Measurements from ENCODE around the gene C16orf92. TPM values are rescaled to one million over a fixed set of nuclear protein-coding genes. Genes with fewer than 3 reads are reported as not detected.

The C16orf92 gene
- total RNA-seq, 4 donors from 2014 or later = not detected

DNA sequence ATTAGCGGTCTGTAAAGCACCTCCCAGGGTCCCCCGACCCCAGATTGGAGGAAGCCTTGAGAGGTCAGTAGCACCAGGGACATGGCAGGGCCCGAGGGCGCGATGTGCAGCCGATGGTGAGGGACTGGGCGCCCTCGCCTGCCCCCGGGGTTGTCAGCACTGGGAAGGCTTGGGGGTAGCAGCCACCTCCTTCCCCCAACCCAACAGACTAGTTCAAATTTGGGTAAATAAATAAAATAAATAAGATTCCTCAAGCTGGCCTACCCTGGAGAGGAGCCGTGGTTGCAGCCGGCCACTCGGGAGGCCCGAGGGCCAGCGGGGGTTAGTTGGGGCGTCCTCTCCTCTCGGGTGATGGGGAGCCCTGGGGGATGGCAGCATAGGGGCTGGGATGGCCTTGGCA is 1.5 kb downstream of the C16orf92 start:
- Histone ChIP-seq H3K36me3 (no peaks in the 10 kb centered on the region), H3K9me3 (no peaks in the 10 kb centered on the region), H3K27ac (no peak overlapping the region), H3K27me3 (no peaks in the 10 kb centered on the region), H3K4me1 (peaks cover 6 to 8% of the 10 kb centered on the region in 2 donors), H3K4me3 (replicated peaks in 1 of 3) (no peak overlapping the region)
- TF ChIP-seq POLR2A (IDR thresholded peaks at IDR 0.05) = no peak
- TF ChIP-seq, protein P1, sequence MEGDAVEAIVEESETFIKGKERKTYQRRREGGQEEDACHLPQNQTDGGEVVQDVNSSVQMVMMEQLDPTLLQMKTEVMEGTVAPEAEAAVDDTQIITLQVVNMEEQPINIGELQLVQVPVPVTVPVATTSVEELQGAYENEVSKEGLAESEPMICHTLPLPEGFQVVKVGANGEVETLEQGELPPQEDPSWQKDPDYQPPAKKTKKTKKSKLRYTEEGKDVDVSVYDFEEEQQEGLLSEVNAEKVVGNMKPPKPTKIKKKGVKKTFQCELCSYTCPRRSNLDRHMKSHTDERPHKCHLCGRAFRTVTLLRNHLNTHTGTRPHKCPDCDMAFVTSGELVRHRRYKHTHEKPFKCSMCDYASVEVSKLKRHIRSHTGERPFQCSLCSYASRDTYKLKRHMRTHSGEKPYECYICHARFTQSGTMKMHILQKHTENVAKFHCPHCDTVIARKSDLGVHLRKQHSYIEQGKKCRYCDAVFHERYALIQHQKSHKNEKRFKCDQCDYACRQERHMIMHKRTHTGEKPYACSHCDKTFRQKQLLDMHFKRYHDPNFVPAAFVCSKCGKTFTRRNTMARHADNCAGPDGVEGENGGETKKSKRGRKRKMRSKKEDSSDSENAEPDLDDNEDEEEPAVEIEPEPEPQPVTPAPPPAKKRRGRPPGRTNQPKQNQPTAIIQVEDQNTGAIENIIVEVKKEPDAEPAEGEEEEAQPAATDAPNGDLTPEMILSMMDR (IDR thresholded peaks at IDR 0.05) = no peak
- 78 to 83% methylated on average over 14 to 16 of the region's 16 CpGs for WGBS, 2 donors
- intact Hi-C loops (cut with DNase I) = loop anchor here (10.0 kb wide), 1 partner anchor 190 kb away; no protein-coding TSS in a partner anchor
- DNase-seq = no peak

DNA sequence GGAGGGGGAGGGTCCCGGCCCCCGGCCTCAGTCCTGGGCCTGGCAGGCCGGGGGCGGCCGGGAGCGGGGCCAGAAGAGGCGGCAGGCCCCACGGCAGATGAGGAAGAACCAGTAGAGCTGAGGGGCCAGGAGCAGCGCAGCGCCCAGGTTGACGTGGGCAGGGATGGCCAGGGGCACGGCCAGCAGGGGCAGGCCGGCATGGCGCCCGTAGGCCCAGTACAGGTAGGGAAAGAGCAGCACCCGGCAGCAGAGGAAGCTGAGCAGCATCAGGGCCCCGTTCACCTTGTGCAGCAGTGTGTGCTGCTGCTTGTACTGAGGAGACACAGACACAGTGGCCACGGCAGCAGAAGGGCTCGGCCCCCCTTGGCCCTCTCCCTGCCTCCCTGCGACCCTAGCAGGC is 2.2 kb downstream of the C16orf92 start:
- 69 to 79% methylated on average over 10 to 14 of the region's 20 CpGs for WGBS, 2 donors
- H3K27me3 ChIP-seq = no peaks in the 10 kb centered on the region
- DNase-seq = no peak
- H3K27ac ChIP-seq = no peak overlapping the region
- H3K4me3 ChIP-seq (replicated peaks in 1 of 3) = no peak overlapping the region
- TF ChIP-seq, protein P1 (IDR thresholded peaks at IDR 0.05) = no peak
- no peak for TF ChIP-seq POLR2A (IDR thresholded peaks at IDR 0.05)
- intact Hi-C loops (cut with DNase I) = loop anchor here (10.0 kb wide), 1 partner anchor 190 kb away; no protein-coding TSS in a partner anchor
- no peaks in the 10 kb centered on the region for H3K9me3 ChIP-seq
- no peaks in the 10 kb centered on the region for H3K36me3 ChIP-seq
- peaks cover 6 to 8% of the 10 kb centered on the region in 2 donors for H3K4me1 ChIP-seq

DNA sequence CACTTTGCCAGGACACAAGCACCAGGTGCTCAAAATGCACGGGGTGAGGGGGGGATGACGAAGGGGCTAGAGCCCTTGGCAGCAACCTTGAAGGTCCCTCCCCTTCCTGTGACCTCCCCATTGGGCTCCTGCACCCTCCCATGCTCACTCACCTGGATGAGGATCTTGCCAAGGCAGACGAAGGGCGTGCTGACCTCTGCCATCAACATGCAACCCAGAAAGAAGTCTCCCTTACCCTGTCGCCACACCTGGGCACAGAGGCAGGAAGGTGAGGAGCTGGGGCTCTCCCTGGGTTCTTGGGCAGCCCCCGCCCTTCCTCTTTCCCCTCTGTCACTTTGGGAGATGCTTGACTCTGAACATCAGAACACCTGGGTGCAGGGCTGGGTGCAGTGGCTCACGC is 2.6 kb downstream of the C16orf92 start:
- intact Hi-C loops (cut with DNase I) = loop anchor here (10.0 kb wide), 1 partner anchor 191 kb away; no protein-coding TSS in a partner anchor
- TF ChIP-seq, protein P1 (IDR thresholded peaks at IDR 0.05) = no peak
- TF ChIP-seq POLR2A (IDR thresholded peaks at IDR 0.05) = no peak
- H3K36me3 ChIP-seq = no peaks in the 10 kb centered on the region
- peaks cover 4% of the 10 kb centered on the region for H3K27me3 ChIP-seq
- peaks cover 6 to 8% of the 10 kb centered on the region in 2 donors for H3K4me1 ChIP-seq
- H3K9me3 ChIP-seq = no peaks in the 10 kb centered on the region
- WGBS, 2 donors = 58 to 69% methylated on average over 5 to 7 of the region's 7 CpGs
- H3K27ac ChIP-seq = no peak overlapping the region
- H3K4me3 ChIP-seq (replicated peaks in 1 of 3) = no peak overlapping the region
- DNase-seq = no peak

DNA sequence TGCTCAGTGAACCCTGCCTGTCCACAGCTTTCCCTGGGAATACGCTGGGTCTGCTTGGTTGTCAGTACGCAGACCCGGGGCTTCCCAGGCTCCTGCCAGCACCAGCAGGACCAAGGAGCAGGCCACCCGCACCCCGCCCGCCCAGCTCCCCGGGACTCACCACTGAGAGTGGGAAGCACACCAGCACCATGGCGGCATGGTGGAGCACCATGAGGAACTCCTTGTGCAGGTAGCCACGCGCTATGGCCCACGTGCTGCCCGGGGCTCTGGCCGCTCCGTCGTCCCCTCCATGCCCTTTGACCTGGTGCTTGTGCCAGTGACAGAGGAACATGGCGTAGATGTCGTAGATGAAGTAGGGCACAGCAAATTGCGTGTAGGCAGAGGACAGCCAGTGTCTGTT is 3.5 kb downstream of the C16orf92 start:
- WGBS, 2 donors = 84 to 92% methylated on average over 17 to 18 of the region's 18 CpGs

More for the DNA sequence above, 3.5 kb downstream of the C16orf92 start:
- Histone ChIP-seq H3K27ac (no peak overlapping the region), H3K27me3 (peaks cover 9% of the 10 kb centered on the region), H3K36me3 (no peaks in the 10 kb centered on the region), H3K4me1 (peaks cover 4 to 5% of the 10 kb centered on the region in 2 donors), H3K9me3 (no peaks in the 10 kb centered on the region), H3K4me3 (replicated peaks in 1 of 3) (no peak overlapping the region)
- DNase-seq = no peak
- TF ChIP-seq, protein P1 (IDR thresholded peaks at IDR 0.05) = no peak
- TF ChIP-seq POLR2A (IDR thresholded peaks at IDR 0.05) = no peak
- intact Hi-C loops (cut with DNase I) = loop anchor here (10.0 kb wide), 1 partner anchor 192 kb away; no protein-coding TSS in a partner anchor
